GM12878 (cell line): ENCODE data around the gene CDH1.

Experiments used
- BACH1 ChIP-seq: fragments of 450-650 bp; IDR thresholded peaks from 2 replicates; pipeline ENCODE4 v1.6.1; 2017; ENCODE audit warnings: mild to moderate bottlenecking, borderline replicate concordance
- CREB1 ChIP-seq: IDR thresholded peaks from 2 replicates; pipeline ENCODE4 v1.6.1; 2012; ENCODE audit warnings: low read depth, mild to moderate bottlenecking, inconsistent platforms
- CTCF ChIP-seq, 3 experiments: IDR thresholded peaks in 2 of 3; conservative IDR thresholded peaks in 1 of 3; 2 replicates each; pipeline ENCODE4 v1.5.1; 2011; ENCODE audit warnings: low read depth in 3 of 3, low read length in 3 of 3, mild to moderate bottlenecking in 3 of 3, control low read depth in 2 of 3, moderate library complexity in 2 of 3, inconsistent platforms in 1 of 3, mixed read lengths in 1 of 3; ENCODE audit not compliant: control insufficient read depth in 2 of 3, insufficient read depth in 1 of 3; ENCODE audit errors: extremely low read depth in 1 of 3
- EP300 ChIP-seq, 2 experiments: fragments of 150-350 bp in 1 of 2; IDR thresholded peaks; 2 replicates each; pipeline ENCODE4 v1.6.1; 2011 to 2012; ENCODE audit warnings: low read depth in 2 of 2, low read length in 2 of 2, borderline replicate concordance in 1 of 2, improper control_type of control experiment in 1 of 2, inconsistent platforms in 1 of 2; ENCODE audit not compliant: control insufficient read depth in 1 of 2
- FOXM1 ChIP-seq: IDR thresholded peaks from 2 replicates; pipeline ENCODE4 v1.6.1; 2012; ENCODE audit warnings: low read depth, mild to moderate bottlenecking, inconsistent platforms, low read length, moderate library complexity
- MEF2A ChIP-seq: IDR thresholded peaks from 2 replicates; pipeline ENCODE4 v1.6.1; 2011; ENCODE audit warnings: low read depth, mild to moderate bottlenecking, low read length, moderate library complexity; ENCODE audit not compliant: insufficient read depth
- MXI1 ChIP-seq: fragments of 150-350 bp; IDR thresholded peaks from 2 replicates; pipeline ENCODE4 v1.6.1; 2011; ENCODE audit warnings: low read depth, mild to moderate bottlenecking, inconsistent platforms, low read length, improper control_type of control experiment
- POLR2A ChIP-seq: IDR thresholded peaks from 2 replicates; pipeline ENCODE4 v1.6.1; 2011; ENCODE audit warnings: low read depth, mild to moderate bottlenecking, low read length
- USF1 ChIP-seq: IDR thresholded peaks from 2 replicates; pipeline ENCODE4 v1.6.1; 2011; ENCODE audit warnings: borderline replicate concordance, low read depth, mild to moderate bottlenecking, moderate library complexity, mixed read lengths, low read length; ENCODE audit not compliant: insufficient read depth; ENCODE audit errors: extremely low read length
- ZSCAN29 ChIP-seq: fragments of 450-650 bp; IDR thresholded peaks from 2 replicates; pipeline ENCODE4 v1.6.1; 2017; ENCODE audit warnings: mild to moderate bottlenecking, moderate library complexity
- TF ChIP-seq, protein P1 (sequence below): fragments of 450-650 bp; IDR thresholded peaks from 2 replicates; pipeline ENCODE4 v1.6.1; 2016; ENCODE audit warnings: mild to moderate bottlenecking
- TF ChIP-seq, protein P2 (sequence below): fragments of 450-650 bp; IDR thresholded peaks from 2 replicates; pipeline ENCODE4 v1.6.1; 2016; ENCODE audit warnings: mild to moderate bottlenecking
- TF ChIP-seq, protein P3 (sequence below): fragments of 450-650 bp; IDR thresholded peaks from 2 replicates; pipeline ENCODE4 v1.6.1; 2017; ENCODE audit warnings: mild to moderate bottlenecking
- TF ChIP-seq, protein P4 (sequence below): IDR thresholded peaks from 2 replicates; pipeline ENCODE4 v1.6.1; 2012; ENCODE audit warnings: mild to moderate bottlenecking, low read depth, low read length

GRCh38 chr16:68844211-68844564 lies 107.1 kb downstream of the CDH1 start:
- no peak for TF ChIP-seq CREB1
- no peak for TF ChIP-seq MXI1
- TF ChIP-seq CTCF (IDR thresholded peaks at IDR 0.05 in 2 of 3, conservative IDR thresholded peaks at IDR 0.05 in 1 of 3; ENCODE audit: control insufficient read depth in 2 of 3, extremely low read depth in 1 of 3, insufficient read depth in 1 of 3, low read depth in 3 of 3, low read length in 3 of 3) = no peak
- no peak for TF ChIP-seq MEF2A
- TF ChIP-seq, protein P1, sequence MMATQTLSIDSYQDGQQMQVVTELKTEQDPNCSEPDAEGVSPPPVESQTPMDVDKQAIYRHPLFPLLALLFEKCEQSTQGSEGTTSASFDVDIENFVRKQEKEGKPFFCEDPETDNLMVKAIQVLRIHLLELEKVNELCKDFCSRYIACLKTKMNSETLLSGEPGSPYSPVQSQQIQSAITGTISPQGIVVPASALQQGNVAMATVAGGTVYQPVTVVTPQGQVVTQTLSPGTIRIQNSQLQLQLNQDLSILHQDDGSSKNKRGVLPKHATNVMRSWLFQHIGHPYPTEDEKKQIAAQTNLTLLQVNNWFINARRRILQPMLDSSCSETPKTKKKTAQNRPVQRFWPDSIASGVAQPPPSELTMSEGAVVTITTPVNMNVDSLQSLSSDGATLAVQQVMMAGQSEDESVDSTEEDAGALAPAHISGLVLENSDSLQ = no peak
- no peak for TF ChIP-seq BACH1
- TF ChIP-seq POLR2A = no peak
- TF ChIP-seq, protein P2, sequence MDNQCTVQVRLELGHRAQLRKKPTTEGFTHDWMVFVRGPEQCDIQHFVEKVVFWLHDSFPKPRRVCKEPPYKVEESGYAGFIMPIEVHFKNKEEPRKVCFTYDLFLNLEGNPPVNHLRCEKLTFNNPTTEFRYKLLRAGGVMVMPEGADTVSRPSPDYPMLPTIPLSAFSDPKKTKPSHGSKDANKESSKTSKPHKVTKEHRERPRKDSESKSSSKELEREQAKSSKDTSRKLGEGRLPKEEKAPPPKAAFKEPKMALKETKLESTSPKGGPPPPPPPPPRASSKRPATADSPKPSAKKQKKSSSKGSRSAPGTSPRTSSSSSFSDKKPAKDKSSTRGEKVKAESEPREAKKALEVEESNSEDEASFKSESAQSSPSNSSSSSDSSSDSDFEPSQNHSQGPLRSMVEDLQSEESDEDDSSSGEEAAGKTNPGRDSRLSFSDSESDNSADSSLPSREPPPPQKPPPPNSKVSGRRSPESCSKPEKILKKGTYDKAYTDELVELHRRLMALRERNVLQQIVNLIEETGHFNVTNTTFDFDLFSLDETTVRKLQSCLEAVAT = no peak
- no peak for TF ChIP-seq ZSCAN29
- TF ChIP-seq, protein P3, sequence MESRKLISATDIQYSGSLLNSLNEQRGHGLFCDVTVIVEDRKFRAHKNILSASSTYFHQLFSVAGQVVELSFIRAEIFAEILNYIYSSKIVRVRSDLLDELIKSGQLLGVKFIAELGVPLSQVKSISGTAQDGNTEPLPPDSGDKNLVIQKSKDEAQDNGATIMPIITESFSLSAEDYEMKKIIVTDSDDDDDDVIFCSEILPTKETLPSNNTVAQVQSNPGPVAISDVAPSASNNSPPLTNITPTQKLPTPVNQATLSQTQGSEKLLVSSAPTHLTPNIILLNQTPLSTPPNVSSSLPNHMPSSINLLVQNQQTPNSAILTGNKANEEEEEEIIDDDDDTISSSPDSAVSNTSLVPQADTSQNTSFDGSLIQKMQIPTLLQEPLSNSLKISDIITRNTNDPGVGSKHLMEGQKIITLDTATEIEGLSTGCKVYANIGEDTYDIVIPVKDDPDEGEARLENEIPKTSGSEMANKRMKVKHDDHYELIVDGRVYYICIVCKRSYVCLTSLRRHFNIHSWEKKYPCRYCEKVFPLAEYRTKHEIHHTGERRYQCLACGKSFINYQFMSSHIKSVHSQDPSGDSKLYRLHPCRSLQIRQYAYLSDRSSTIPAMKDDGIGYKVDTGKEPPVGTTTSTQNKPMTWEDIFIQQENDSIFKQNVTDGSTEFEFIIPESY = no peak
- TF ChIP-seq USF1 = peak; percentile 48
- TF ChIP-seq, protein P4, sequence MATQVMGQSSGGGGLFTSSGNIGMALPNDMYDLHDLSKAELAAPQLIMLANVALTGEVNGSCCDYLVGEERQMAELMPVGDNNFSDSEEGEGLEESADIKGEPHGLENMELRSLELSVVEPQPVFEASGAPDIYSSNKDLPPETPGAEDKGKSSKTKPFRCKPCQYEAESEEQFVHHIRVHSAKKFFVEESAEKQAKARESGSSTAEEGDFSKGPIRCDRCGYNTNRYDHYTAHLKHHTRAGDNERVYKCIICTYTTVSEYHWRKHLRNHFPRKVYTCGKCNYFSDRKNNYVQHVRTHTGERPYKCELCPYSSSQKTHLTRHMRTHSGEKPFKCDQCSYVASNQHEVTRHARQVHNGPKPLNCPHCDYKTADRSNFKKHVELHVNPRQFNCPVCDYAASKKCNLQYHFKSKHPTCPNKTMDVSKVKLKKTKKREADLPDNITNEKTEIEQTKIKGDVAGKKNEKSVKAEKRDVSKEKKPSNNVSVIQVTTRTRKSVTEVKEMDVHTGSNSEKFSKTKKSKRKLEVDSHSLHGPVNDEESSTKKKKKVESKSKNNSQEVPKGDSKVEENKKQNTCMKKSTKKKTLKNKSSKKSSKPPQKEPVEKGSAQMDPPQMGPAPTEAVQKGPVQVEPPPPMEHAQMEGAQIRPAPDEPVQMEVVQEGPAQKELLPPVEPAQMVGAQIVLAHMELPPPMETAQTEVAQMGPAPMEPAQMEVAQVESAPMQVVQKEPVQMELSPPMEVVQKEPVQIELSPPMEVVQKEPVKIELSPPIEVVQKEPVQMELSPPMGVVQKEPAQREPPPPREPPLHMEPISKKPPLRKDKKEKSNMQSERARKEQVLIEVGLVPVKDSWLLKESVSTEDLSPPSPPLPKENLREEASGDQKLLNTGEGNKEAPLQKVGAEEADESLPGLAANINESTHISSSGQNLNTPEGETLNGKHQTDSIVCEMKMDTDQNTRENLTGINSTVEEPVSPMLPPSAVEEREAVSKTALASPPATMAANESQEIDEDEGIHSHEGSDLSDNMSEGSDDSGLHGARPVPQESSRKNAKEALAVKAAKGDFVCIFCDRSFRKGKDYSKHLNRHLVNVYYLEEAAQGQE = no peak
- TF ChIP-seq EP300 (IDR thresholded peaks at IDR 0.05; ENCODE audit: borderline replicate concordance in 1 of 2, control insufficient read depth in 1 of 2, low read depth in 2 of 2, low read length in 2 of 2) = no peak
- TF ChIP-seq FOXM1 = no peak
